K562 (cell line): ENCODE data around the gene P2RX2. TPM values are rescaled to one million over a fixed set of nuclear protein-coding genes. Genes with fewer than 3 reads are reported as not detected.

Experiments
- ATAC-seq: fragments of 200-7000 bp; cut with Tn5 transposase; 3 replicates; pipeline ENCODE4 v1.9.1; 2020; ENCODE audit warnings: moderate library complexity
- BruUV-seq: library from RNA; stranded (reverse); fragments of 400-500 nt; replicated peaks from 2 replicates; lab custom pipeline; 2021; lab: Mats Ljungman, UMichigan
- CTCF ChIA-PET: fragments of 300-600 bp; formaldehyde crosslinking; extraction: SDS; loops from one replicate; lab custom pipeline; 2021; ENCODE audit warnings: low intra/inter-chr PET ratio; lab: Yijun Ruan, JAX
- POLR2A ChIA-PET: fragments of 300-600, 350-650 bp; sonication (Branson Sonifier 250); formaldehyde crosslinking; extraction: SDS; loops from one replicate; lab custom pipeline; 2021; ENCODE audit warnings: antibody characterized with exemption, inconsistent platforms; lab: Yijun Ruan, JAX
- DNase-seq, 4 experiments: peaks; one replicate each; pipeline versions ENCODE4 v3.0.0 to v3.0.0-alpha.2; 2011 to 2018; ENCODE audit warnings: low spot score in 3 of 4, mixed read lengths in 3 of 4; ENCODE audit errors: extremely low read depth in 1 of 4
- FAIRE-seq: peaks from 2 replicates; lab custom pipeline; 2011; peaks lifted over from hg19 to GRCh38; lab: Jason Lieb, UNC
- H2AFZ ChIP-seq: 2 replicates; pipeline ENCODE4 v1.6.0; 2011; ENCODE audit warnings: low read depth, low read length, control low read depth, inconsistent platforms
- H3K27ac ChIP-seq: fragments of 200-600 bp; 3 replicates; pipeline ENCODE4 v1.8.0; 2011; ENCODE audit warnings: low read depth, mild to moderate bottlenecking, control low read depth, inconsistent platforms, low read length, moderate library complexity, mixed read lengths; ENCODE audit errors: extremely low read depth
- H3K27me3 ChIP-seq, 2 experiments: fragments of 300-600 bp in 1 of 2; 2 replicates in 1 of 2; 3 replicates in 1 of 2; pipeline versions ENCODE4 v1.6.0 to v1.8.0; 2011; ENCODE audit warnings: inconsistent platforms in 2 of 2, low read length in 2 of 2, mild to moderate bottlenecking in 1 of 2, mixed read lengths in 1 of 2, moderate library complexity in 1 of 2; ENCODE audit not compliant: control insufficient read depth in 2 of 2, insufficient read depth in 2 of 2
- H3K36me3 ChIP-seq: fragments of 300-600 bp; 3 replicates; pipeline ENCODE4 v1.8.0; 2011; ENCODE audit warnings: mild to moderate bottlenecking, low read length, inconsistent platforms; ENCODE audit not compliant: control insufficient read depth, insufficient read depth
- H3K4me1 ChIP-seq, 2 experiments: fragments of 200-600 bp in 1 of 2; replicated peaks in 1 of 2; 2 replicates in 1 of 2; 3 replicates in 1 of 2; pipeline versions ENCODE4 v1.5.1 to v1.8.0; 2011; ENCODE audit warnings: inconsistent platforms in 2 of 2, low read length in 2 of 2, mild to moderate bottlenecking in 1 of 2, mixed read lengths in 1 of 2, moderate library complexity in 1 of 2; ENCODE audit not compliant: control insufficient read depth in 2 of 2, insufficient read depth in 2 of 2
- H3K4me2 ChIP-seq: 2 replicates; pipeline ENCODE4 v1.6.1; 2011; ENCODE audit warnings: low read length, control low read depth, inconsistent platforms, mixed read lengths; ENCODE audit not compliant: insufficient read depth
- H3K4me3 ChIP-seq: fragments of 200-600 bp; sonication (generic), shearing (Covaris generic); 2 replicates; pipeline ENCODE4 v1.5.1; 2016; ENCODE audit warnings: control low read depth, inconsistent platforms
- H3K79me2 ChIP-seq: fragments of 200-600 bp; 3 replicates; pipeline ENCODE4 v1.8.0; 2011; ENCODE audit warnings: low read length, inconsistent platforms; ENCODE audit not compliant: control insufficient read depth, insufficient read depth
- H3K9ac ChIP-seq, 2 experiments: 2 replicates each; pipeline versions ENCODE4 v1.6.0 to v1.6.1; 2011; ENCODE audit warnings: low read depth in 2 of 2, low read length in 2 of 2, control low read depth in 1 of 2, inconsistent platforms in 1 of 2, mild to moderate bottlenecking in 1 of 2, mixed read lengths in 1 of 2; ENCODE audit not compliant: insufficient read depth in 1 of 2
- H3K9me1 ChIP-seq: one replicate; pipeline ENCODE4 v1.6.0; 2011; ENCODE audit warnings: inconsistent platforms, mild to moderate bottlenecking, low read length, moderate library complexity; ENCODE audit not compliant: control insufficient read depth, insufficient read depth
- H3K9me3 ChIP-seq: replicated peaks from 2 replicates; pipeline ENCODE4 v1.5.1; 2011; ENCODE audit warnings: low read depth, low read length, inconsistent platforms; ENCODE audit not compliant: control insufficient read depth, insufficient read depth
- H4K20me1 ChIP-seq: replicated peaks from 2 replicates; pipeline ENCODE4 v1.6.1; 2011; ENCODE audit warnings: low read length, inconsistent platforms, mixed read lengths; ENCODE audit not compliant: control insufficient read depth, insufficient read depth
- BDP1 ChIP-seq: IDR thresholded peaks from 3 replicates; pipeline ENCODE4 v1.6.1; 2011; ENCODE audit not compliant: insufficient read length, insufficient read depth
- CHD2 ChIP-seq: IDR thresholded peaks from 2 replicates; pipeline ENCODE4 v1.6.1; 2011; ENCODE audit warnings: low read depth, low read length
- COPS2 ChIP-seq: fragments of 450-650 bp; conservative IDR thresholded peaks from 2 replicates; pipeline ENCODE4 v1.6.1; 2016; ENCODE audit warnings: mild to moderate bottlenecking, moderate library complexity
- CREM ChIP-seq: IDR thresholded peaks from 2 replicates; pipeline ENCODE4 v1.6.1; 2014; ENCODE audit warnings: antibody characterized with exemption, low read depth
- HDAC6 ChIP-seq: IDR thresholded peaks from 2 replicates; pipeline ENCODE4 v1.6.1; 2012; ENCODE audit warnings: low read depth, mild to moderate bottlenecking, control low read depth, inconsistent platforms, low read length, moderate library complexity
- NCOA6 ChIP-seq: fragments of 450-650 bp; IDR thresholded peaks from 2 replicates; pipeline ENCODE4 v1.6.1; 2017; ENCODE audit warnings: mild to moderate bottlenecking
- NELFE ChIP-seq: IDR thresholded peaks from 2 replicates; pipeline ENCODE4 v1.6.1; 2011; ENCODE audit warnings: mild to moderate bottlenecking; ENCODE audit not compliant: insufficient read depth, insufficient read length
- RBBP5 ChIP-seq: fragments of 200-600 bp; sonication (generic); IDR thresholded peaks from 2 replicates; pipeline ENCODE4 v1.6.1; 2012; ENCODE audit warnings: borderline replicate concordance, mild to moderate bottlenecking, low read length, control low read depth, inconsistent platforms; ENCODE audit not compliant: insufficient read depth, poor library complexity, severe bottlenecking
- RBM14 ChIP-seq: fragments of 200-400 bp; formaldehyde crosslinking; IDR thresholded peaks from 2 replicates; pipeline ENCODE4 v1.6.1; 2018; ENCODE audit warnings: low read depth, mild to moderate bottlenecking, low read length, moderate library complexity, borderline replicate concordance; ENCODE audit not compliant: insufficient read depth
- TCF7L2 ChIP-seq: fragments of 150-350 bp; IDR thresholded peaks from 2 replicates; pipeline ENCODE4 v1.6.1; 2016; ENCODE audit warnings: low read depth, mild to moderate bottlenecking, low read length, moderate library complexity
- ZNF197 ChIP-seq: fragments of 200-800 bp; sonication (Bioruptor generic); IDR thresholded peaks from 2 replicates; pipeline ENCODE4 v1.6.1; 2016; ENCODE audit warnings: low read depth, missing genetic modification characterization, missing compliant biosample characterization
- ZNF263 ChIP-seq: sonication (generic); formaldehyde crosslinking; IDR thresholded peaks from 2 replicates; pipeline ENCODE4 v1.8.0; 2022; ENCODE audit warnings: mild to moderate bottlenecking, missing genetic modification reagents, borderline replicate concordance
- WGBS: fragments of 100-300 bp; shearing (Covaris generic); methylation state at CpG from one replicate; pipeline ENCODE4 v1.1.6; 2016; ENCODE audit warnings: low coverage, mixed read lengths; ENCODE audit not compliant: insufficient coverage; ENCODE audit errors: missing lambda C conversion rate; 5-methylcytosine and 5-hydroxymethylcytosine counted together
- in situ Hi-C: fragments of 300-500 bp; cut with MboI; formaldehyde crosslinking; loops from 4 replicates; pipeline ENCODE4 v1.15.0; 2018; ENCODE audit warnings: inconsistent platforms, mixed read lengths
- intact Hi-C: fragments of 100-400 bp; cut with micrococcal nuclease; formaldehyde crosslinking; loops from 2 replicates; pipeline ENCODE4 v1.14.2; 2022
- polyA plus RNA-seq, 8 experiments: library from polyadenylated mRNA; depleted of rRNA in 4 of 8; stranded (reverse) in 5 of 8; unstranded in 3 of 8; fragments of >200 nt; fragmentation: Nextera tagmentation in 2 of 8; fragmentation: Illumina TruSeq in 1 of 8; extraction: Ambion mirVana in 2 of 8; extraction: Trizol in 1 of 8; gene quantifications; 2 replicates each; pipeline versions ENCODE4 v1.2.1 to v1.2.3, GENCODE V29; 2011 to 2014; ENCODE audit warnings: inconsistent platforms in 1 of 8, missing spikeins in 1 of 8
- total RNA-seq, 7 experiments: library from RNA; depleted of rRNA in 6 of 7; stranded (reverse); fragments of >200 nt in 6 of 7; fragmentation: Illumina TruSeq in 2 of 7; extraction: Trizol in 2 of 7; gene quantifications; 2 replicates each; pipeline versions ENCODE4 v1.2.1 to v1.2.3, GENCODE V29; 2011 to 2021; ENCODE audit warnings: low replicate concordance in 1 of 7
- TF ChIP-seq, protein P1 (sequence below): fragments of 450-650 bp; IDR thresholded peaks from 2 replicates; pipeline ENCODE4 v1.6.1; 2016; ENCODE audit warnings: mild to moderate bottlenecking
- TF ChIP-seq, protein P2 (sequence below): sonication (generic); formaldehyde crosslinking; IDR thresholded peaks from 2 replicates; pipeline ENCODE4 v1.8.0; 2022; ENCODE audit warnings: missing genetic modification reagents, mild to moderate bottlenecking, moderate library complexity, borderline replicate concordance

P2RX2 gene
- total and polyA plus RNA-seq, 9 of the 15 experiments (the other 6 are each of a cell fraction or from before 2014, with no cell fraction given): not detected

DNA sequence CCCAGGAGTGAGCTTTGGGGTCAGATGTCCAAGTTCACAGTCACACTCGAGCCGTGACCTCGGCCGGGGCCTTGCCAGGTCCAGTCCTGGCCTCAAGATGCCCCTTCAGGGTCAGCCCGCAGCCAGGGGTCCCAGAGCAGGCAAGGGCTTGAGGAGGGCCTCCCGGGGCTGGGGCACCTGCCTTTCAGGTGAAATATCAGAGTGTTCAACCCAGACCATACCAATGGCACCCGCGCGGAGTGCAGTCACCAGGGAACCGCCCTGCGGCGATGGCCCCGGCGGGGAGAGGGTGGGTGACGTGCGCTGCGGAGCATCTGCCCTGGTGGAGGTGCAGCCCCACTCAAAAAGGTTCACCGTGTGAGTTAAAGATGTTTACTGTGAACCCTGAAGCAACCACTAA, 25.1 kb upstream of the P2RX2 start:
- H3K4me2 ChIP-seq: peak overlapping the region; percentile 73

DNA sequence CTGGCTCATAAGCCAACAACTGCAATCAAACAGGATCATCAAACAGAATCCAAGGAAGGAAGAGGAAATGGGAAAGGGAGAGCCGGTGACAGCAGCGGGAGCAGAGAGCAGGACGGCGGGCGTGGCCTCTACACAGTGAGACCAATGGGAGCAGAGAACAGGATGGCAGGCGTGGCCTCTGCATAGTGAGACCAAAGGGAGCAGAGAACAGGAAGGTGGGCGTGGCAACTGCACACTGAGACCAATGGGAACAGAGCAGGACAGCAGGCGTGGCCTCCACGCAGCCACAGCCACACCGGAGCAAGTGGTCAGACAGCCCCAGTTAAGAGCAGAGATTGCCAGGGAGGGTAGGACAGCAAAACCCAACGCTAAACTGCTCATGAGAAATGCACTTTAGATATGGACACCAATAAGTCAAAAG, 24.6 kb upstream of the P2RX2 start:
- Histone ChIP-seq H3K36me3 (no peaks in the 10 kb centered on the region), H3K9me3 (no peaks in the 10 kb centered on the region; the same call in 1 of the 2 replicates), H3K79me2 (no peaks in the 10 kb centered on the region), H3K27me3 (peaks cover 32 to 59% of the 10 kb centered on the region in 2 experiments), H3K4me2 (peak overlapping the region; percentile 73), H4K20me1 (0 out of 2 replicates have a peak, but pooled peaks cover 5% of the 10 kb centered on the region), H3K4me3 (no peak overlapping the region), H3K27ac (no peak overlapping the region), H3K9me1 (no peaks in the 10 kb centered on the region), H3K4me1 (peaks cover 2 to 48% of the 10 kb centered on the region in 2 experiments; a peak in 2 of 5 replicates), H3K9ac (no peak overlapping the region), H2AFZ (peak overlapping the region; percentile 71)
- DNase-seq (peak; percentile 89 to 96 (median 92)), ATAC-seq (peak; percentile 100), FAIRE-seq (peak; percentile 98)
- WGBS: 2% methylated on average over 11 of the region's 11 CpGs
- intact Hi-C loops (no loop called here), in situ Hi-C loops (no loop called here)
- BruUV-seq: no TSS peak
- ChIA-PET CTCF (no interaction called here), POLR2A (no interaction called here)
- TF ChIP-seq, protein P1, sequence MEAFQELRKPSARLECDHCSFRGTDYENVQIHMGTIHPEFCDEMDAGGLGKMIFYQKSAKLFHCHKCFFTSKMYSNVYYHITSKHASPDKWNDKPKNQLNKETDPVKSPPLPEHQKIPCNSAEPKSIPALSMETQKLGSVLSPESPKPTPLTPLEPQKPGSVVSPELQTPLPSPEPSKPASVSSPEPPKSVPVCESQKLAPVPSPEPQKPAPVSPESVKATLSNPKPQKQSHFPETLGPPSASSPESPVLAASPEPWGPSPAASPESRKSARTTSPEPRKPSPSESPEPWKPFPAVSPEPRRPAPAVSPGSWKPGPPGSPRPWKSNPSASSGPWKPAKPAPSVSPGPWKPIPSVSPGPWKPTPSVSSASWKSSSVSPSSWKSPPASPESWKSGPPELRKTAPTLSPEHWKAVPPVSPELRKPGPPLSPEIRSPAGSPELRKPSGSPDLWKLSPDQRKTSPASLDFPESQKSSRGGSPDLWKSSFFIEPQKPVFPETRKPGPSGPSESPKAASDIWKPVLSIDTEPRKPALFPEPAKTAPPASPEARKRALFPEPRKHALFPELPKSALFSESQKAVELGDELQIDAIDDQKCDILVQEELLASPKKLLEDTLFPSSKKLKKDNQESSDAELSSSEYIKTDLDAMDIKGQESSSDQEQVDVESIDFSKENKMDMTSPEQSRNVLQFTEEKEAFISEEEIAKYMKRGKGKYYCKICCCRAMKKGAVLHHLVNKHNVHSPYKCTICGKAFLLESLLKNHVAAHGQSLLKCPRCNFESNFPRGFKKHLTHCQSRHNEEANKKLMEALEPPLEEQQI: no peak
- TF ChIP-seq CHD2 (no peak), BDP1 (no peak), NELFE (no peak), NCOA6 (no peak), ZNF197 (CRISPR knock-in tag) (no peak), RBM14 (no peak), HDAC6 (no peak), RBBP5 (no peak), CREM (peak; percentile 25; the same call in 1 of the 2 replicates), TCF7L2 (no peak)
- TF ChIP-seq, protein P2, sequence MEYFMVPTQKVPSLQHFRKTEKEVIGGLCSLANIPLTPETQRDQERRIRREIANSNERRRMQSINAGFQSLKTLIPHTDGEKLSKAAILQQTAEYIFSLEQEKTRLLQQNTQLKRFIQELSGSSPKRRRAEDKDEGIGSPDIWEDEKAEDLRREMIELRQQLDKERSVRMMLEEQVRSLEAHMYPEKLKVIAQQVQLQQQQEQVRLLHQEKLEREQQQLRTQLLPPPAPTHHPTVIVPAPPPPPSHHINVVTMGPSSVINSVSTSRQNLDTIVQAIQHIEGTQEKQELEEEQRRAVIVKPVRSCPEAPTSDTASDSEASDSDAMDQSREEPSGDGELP (CRISPR knock-in tag): peak; percentile 17; the same call in 1 of the 2 replicates

More for the DNA sequence above, 25.1 kb upstream of the P2RX2 start:
- FAIRE-seq (no peak), DNase-seq (no peak), ATAC-seq (peak; percentile 12)
- 0 out of 2 replicates have a peak, but pooled peaks cover 9% of the 10 kb centered on the region for H4K20me1 ChIP-seq
- in situ Hi-C loops: no loop called here
- POLR2A ChIA-PET: no interaction called here
- H3K4me3 ChIP-seq: no peak overlapping the region
- no peaks in the 10 kb centered on the region for H3K79me2 ChIP-seq
- WGBS: 7% methylated on average over 18 of the region's 18 CpGs
- peak overlapping the region; percentile 71 for H2AFZ ChIP-seq
- H3K4me1 ChIP-seq: peaks cover 0 to 43% of the 10 kb centered on the region in 2 experiments; a peak in 2 of 5 replicates
- intact Hi-C loops: no loop called here
- no peaks in the 10 kb centered on the region; the same call in 1 of the 2 replicates for H3K9me3 ChIP-seq
- TF ChIP-seq COPS2: no peak
- TF ChIP-seq ZNF263 (CRISPR knock-in tag): 0 out of 2 replicates have a peak, but pooled peaks have one; percentile 38
- H3K36me3 ChIP-seq: no peaks in the 10 kb centered on the region
- CTCF ChIA-PET: no interaction called here
- BruUV-seq: no TSS peak
- H3K9me1 ChIP-seq: no peaks in the 10 kb centered on the region
- H3K27me3 ChIP-seq: peaks cover 36 to 63% of the 10 kb centered on the region in 2 experiments
- no peak overlapping the region; a peak in 1 of 4 replicates for H3K9ac ChIP-seq
- no peak overlapping the region for H3K27ac ChIP-seq
